IMR-90 (cell line): ENCODE measurements around the gene TRHDE. TPM values are rescaled to one million over a fixed set of nuclear protein-coding genes. Genes with fewer than 3 reads are reported as not detected.

Source experiments
- ATAC-seq: fragments of 200-7000 bp; cut with Tn5 transposase; 2 replicates; pipeline ENCODE4 v1.9.1; 2020; ENCODE audit warnings: low read depth, mild to moderate bottlenecking, moderate library complexity
- BruUV-seq: library from RNA; stranded (reverse); fragments of 400-500 nt; replicated peaks from 2 replicates; lab custom pipeline; 2021; lab: Mats Ljungman, UMichigan
- CTCF ChIA-PET: fragments of 300-600 bp; formaldehyde crosslinking; extraction: SDS; loops from one replicate; lab custom pipeline; 2021; ENCODE audit warnings: antibody characterized with exemption; lab: Yijun Ruan, JAX
- POLR2A ChIA-PET: fragments of 300-600 bp; sonication (Branson Sonifier 250); formaldehyde crosslinking; loops from one replicate; lab custom pipeline; 2022; ENCODE audit warnings: antibody characterized with exemption; ENCODE audit not compliant: unreplicated experiment; lab: Charles Lee
- DNase-seq: peaks from one replicate; pipeline ENCODE4 v3.0.0; 2013
- H2AFZ ChIP-seq: replicated peaks from 2 replicates; pipeline ENCODE3; 2013; ENCODE audit warnings: low read length, mild to moderate bottlenecking; ENCODE audit not compliant: poor library complexity
- H2AK5ac ChIP-seq: 2 replicates; pipeline ENCODE4 v1.6.1; 2013; ENCODE audit warnings: low read depth, low read length, inconsistent platforms
- H2AK9ac ChIP-seq: replicated peaks from 2 replicates; pipeline ENCODE3; 2013; ENCODE audit warnings: mild to moderate bottlenecking, low read depth, low read length, moderate library complexity; ENCODE audit not compliant: poor library complexity
- H2BK120ac ChIP-seq: 2 replicates; pipeline ENCODE4 v1.6.1; 2013; ENCODE audit warnings: low read depth, low read length, inconsistent platforms
- H2BK15ac ChIP-seq: 3 replicates; pipeline ENCODE4 v1.6.1; 2013; ENCODE audit warnings: low read depth, low read length, inconsistent platforms
- H2BK20ac ChIP-seq: 2 replicates; pipeline ENCODE4 v1.6.1; 2013; ENCODE audit warnings: low read depth, mild to moderate bottlenecking, inconsistent platforms, low read length, moderate library complexity
- H2BK5ac ChIP-seq: 2 replicates; pipeline ENCODE4 v1.6.1; 2013; ENCODE audit warnings: mild to moderate bottlenecking, low read depth, low read length, inconsistent platforms; ENCODE audit not compliant: poor library complexity, severe bottlenecking
- H3K14ac ChIP-seq: replicated peaks from 2 replicates; pipeline ENCODE4 v1.6.1; 2013; ENCODE audit warnings: low read depth, low read length, inconsistent platforms
- H3K18ac ChIP-seq: 2 replicates; pipeline ENCODE4 v1.6.1; 2013; ENCODE audit warnings: low read depth, low read length, control low read depth
- H3K23ac ChIP-seq: 2 replicates; pipeline ENCODE4 v1.6.1; 2013; ENCODE audit warnings: low read depth, low read length, inconsistent platforms
- H3K27ac ChIP-seq: 2 replicates; pipeline ENCODE4 v1.5.1; 2013; ENCODE audit warnings: mild to moderate bottlenecking, control low read depth, low read length; ENCODE audit not compliant: insufficient read depth
- H3K27me3 ChIP-seq: 2 replicates; pipeline ENCODE4 v1.6.1; 2013; ENCODE audit warnings: low read length; ENCODE audit not compliant: control insufficient read depth, insufficient read depth
- H3K36me3 ChIP-seq: 2 replicates; pipeline ENCODE4 v1.6.1; 2013; ENCODE audit warnings: low read length, mixed read lengths; ENCODE audit not compliant: control insufficient read depth, insufficient read depth
- H3K4ac ChIP-seq: 2 replicates; pipeline ENCODE4 v1.6.1; 2013; ENCODE audit warnings: low read depth, low read length, inconsistent platforms
- H3K4me1 ChIP-seq: 2 replicates; pipeline ENCODE4 v1.6.1; 2013; ENCODE audit warnings: low read length, mixed read lengths; ENCODE audit not compliant: control insufficient read depth, insufficient read depth
- H3K4me2 ChIP-seq: 2 replicates; pipeline ENCODE4 v1.6.1; 2013; ENCODE audit warnings: low read depth, mild to moderate bottlenecking, control low read depth, low read length, moderate library complexity
- H3K4me3 ChIP-seq: 2 replicates; pipeline ENCODE4 v1.5.1; 2013; ENCODE audit warnings: low read depth, mild to moderate bottlenecking, control low read depth, low read length, moderate library complexity; ENCODE audit not compliant: insufficient read depth
- H3K56ac ChIP-seq: 2 replicates; pipeline ENCODE4 v1.6.1; 2013; ENCODE audit warnings: low read length, inconsistent platforms; ENCODE audit not compliant: insufficient read depth; ENCODE audit errors: extremely low read depth
- H3K79me1 ChIP-seq, 2 experiments: 2 replicates each; pipeline ENCODE4 v1.6.1; 2013; ENCODE audit warnings: low read length in 2 of 2, inconsistent platforms in 1 of 2, low read depth in 1 of 2
- H3K9ac ChIP-seq: 2 replicates; pipeline ENCODE4 v1.6.1; 2013; ENCODE audit warnings: low read depth, low read length, control low read depth
- H3K9me1 ChIP-seq: 2 replicates; pipeline ENCODE4 v1.6.1; 2013; ENCODE audit warnings: low read length, inconsistent platforms; ENCODE audit not compliant: insufficient read depth
- H3K9me3 ChIP-seq: 2 replicates; pipeline ENCODE4 v1.6.1; 2013; ENCODE audit warnings: low read length; ENCODE audit not compliant: control insufficient read depth, insufficient read depth
- H4K20me1 ChIP-seq: 2 replicates; pipeline ENCODE4 v1.6.1; 2013; ENCODE audit warnings: low read length, inconsistent platforms; ENCODE audit not compliant: insufficient read depth
- H4K5ac ChIP-seq: 2 replicates; pipeline ENCODE4 v1.6.1; 2013; ENCODE audit warnings: mild to moderate bottlenecking, low read depth, low read length, control low read depth
- H4K8ac ChIP-seq, 2 experiments: 2 replicates each; pipeline ENCODE4 v1.6.1; 2013; ENCODE audit warnings: low read depth in 2 of 2, low read length in 2 of 2, control low read depth in 1 of 2, inconsistent platforms in 1 of 2
- H4K91ac ChIP-seq: 2 replicates; pipeline ENCODE4 v1.6.1; 2013; ENCODE audit warnings: low read depth, low read length, inconsistent platforms; ENCODE audit not compliant: insufficient read depth
- CEBPB ChIP-seq: IDR thresholded peaks from 2 replicates; pipeline ENCODE4 v1.6.1; 2012; ENCODE audit warnings: low read depth, low read length, improper control_type of control experiment
- MAFK ChIP-seq: IDR thresholded peaks from 2 replicates; pipeline ENCODE4 v1.6.1; 2012; ENCODE audit warnings: low read depth, low read length, improper control_type of control experiment
- MAZ ChIP-seq: IDR thresholded peaks from 2 replicates; pipeline ENCODE4 v1.6.1; 2012; ENCODE audit warnings: low read depth, mild to moderate bottlenecking, low read length, improper control_type of control experiment, moderate library complexity, borderline replicate concordance
- POLR2A ChIP-seq: IDR thresholded peaks from 2 replicates; pipeline ENCODE4 v1.6.1; 2012; ENCODE audit warnings: mild to moderate bottlenecking, low read depth, low read length
- RFX5 ChIP-seq: IDR thresholded peaks from 2 replicates; pipeline ENCODE4 v1.8.0; 2012; ENCODE audit warnings: low read depth, mild to moderate bottlenecking, low read length, moderate library complexity
- SMC3 ChIP-seq: fragments of 150-350 bp; IDR thresholded peaks from 2 replicates; pipeline ENCODE4 v1.6.1; 2016; ENCODE audit warnings: low read depth, mild to moderate bottlenecking, antibody characterized with exemption, low read length, moderate library complexity
- WGBS, 2 experiments: methylation state at CpG; one replicate each; pipeline versions ENCODE4 v1.1.5 to v1.1.7; 2013; ENCODE audit warnings: missing lambda C conversion rate in 2 of 2; ENCODE audit not compliant: insufficient read length in 1 of 2; ENCODE audit errors: extremely low coverage in 2 of 2; 5-methylcytosine and 5-hydroxymethylcytosine counted together
- dilution Hi-C: fragments of 300-500 bp; cut with HindIII; formaldehyde crosslinking; loops from one replicate; pipeline ENCODE4 v1.14.3; 2018; ENCODE audit warnings: low sequenced_read_pairs; ENCODE audit not compliant: unreplicated experiment
- in situ Hi-C: fragments of 300-500 bp; cut with MboI; formaldehyde crosslinking; loops from 3 replicates; pipeline ENCODE4 v1.14.3; 2019; ENCODE audit warnings: low sequenced_read_pairs, inconsistent platforms, mixed read lengths
- intact Hi-C: fragments of 100-400 bp; cut with micrococcal nuclease; formaldehyde crosslinking; loops from 2 replicates; pipeline ENCODE4 v1.10.0; 2022
- polyA plus RNA-seq, 3 experiments: library from polyadenylated mRNA; depleted of rRNA; stranded (reverse); fragments of >200 nt; gene quantifications; 2 replicates each; pipeline ENCODE4 v1.2.3, GENCODE V29; 2012; ENCODE audit warnings: low replicate concordance in 1 of 3
- total RNA-seq: library from RNA; depleted of rRNA; stranded (reverse); fragments of >200 nt; gene quantifications from 2 replicates; pipeline ENCODE4 v1.2.3, GENCODE V29; 2012

Gene TRHDE
- total and polyA plus RNA-seq, 2 of the 4 experiments (the other 2 are of a cell fraction): 33.7 to 65.1 TPM

GRCh38 chr12:72273851-72274351 lies 1.7 kb downstream of the TRHDE start (continued):
- TF ChIP-seq SMC3: no peak
- no peak for TF ChIP-seq MAZ
- TF ChIP-seq MAFK: no peak
- no peak for TF ChIP-seq RFX5

- in situ Hi-C loops (loop anchor here (25.0 kb wide), 1 partner anchor 613 kb away; the partner anchor contains the start of genes THAP2 and ZFC3H1), dilution Hi-C loops (no loop called here), intact Hi-C loops (loop anchor here (5.0 to 10.0 kb wide), 4 partner anchors 50 to 320 kb away; no protein-coding TSS in a partner anchor)
- Histone ChIP-seq H4K91ac (peak overlapping the region; percentile 92; the same call in 1 of the 2 replicates), H3K56ac (peak overlapping the region; percentile 98), H3K18ac (peak overlapping the region; percentile 80; the same call in 1 of the 2 replicates), H4K8ac (peak overlapping the region; percentile 21 to 86; a peak in 2 of 4 replicates), H4K5ac (no peak overlapping the region), H2BK20ac (peak overlapping the region; percentile 85), H2AFZ (no peak overlapping the region), H3K4me1 (peaks cover 9% of the 10 kb centered on the region), H2BK120ac (peak overlapping the region; percentile 81), H3K9me3 (no peaks in the 10 kb centered on the region), H2BK15ac (peak overlapping the region; percentile 74; the same call in 2 of the 3 replicates), H3K36me3 (no peaks in the 10 kb centered on the region), H4K20me1 (peaks cover 9% of the 10 kb centered on the region), H3K27ac (peak overlapping the region; percentile 99), H3K27me3 (no peaks in the 10 kb centered on the region), H3K14ac (peak overlapping the region; percentile 98; the same call in 1 of the 2 replicates), H3K4me3 (peak overlapping the region; percentile 92), H2AK9ac (no peak overlapping the region), H3K4ac (peak overlapping the region; percentile 99), H3K9ac (peak overlapping the region; percentile 90; the same call in 1 of the 2 replicates), H3K9me1 (peaks cover 4% of the 10 kb centered on the region; the same call in 1 of the 2 replicates), H2AK5ac (peak overlapping the region; percentile 49; the same call in 1 of the 2 replicates), H2BK5ac (peak overlapping the region; percentile 97), H3K4me2 (peak overlapping the region; percentile 84), H3K79me1 (peaks cover 0 to 13% of the 10 kb centered on the region in 2 experiments; a peak in 2 of 4 replicates), H3K23ac (peak overlapping the region; percentile 99; the same call in 1 of the 2 replicates)
- no CpG with 5 or more reads among the region's 1 CpG for WGBS, 2 experiments
- ATAC-seq (no peak), DNase-seq (peak; percentile 79)
- ChIA-PET POLR2A (interaction anchor here (0.6 kb wide), 1 partner anchor 55 kb away, joined by 7 read pairs; no protein-coding TSS in a partner anchor), CTCF (interaction anchor here (0.9 to 1.8 kb wide), 4 partner anchors 11 to 45 kb away, joined by 3 to 5 read pairs (median 4); no protein-coding TSS in a partner anchor)
- TF ChIP-seq POLR2A: no peak
- peak; percentile 96 for TF ChIP-seq CEBPB
- TF ChIP-seq MAFK: no peak
- BruUV-seq: no TSS peak
Measured at GRCh38 chr12:72274931-72275330, 2.8 kb downstream of the TRHDE start.
